Activated CD4-positive, alpha-beta T cell treated with anti-CD3 and anti-CD28 coated beads for 48 hours (primary cell): Measurements from ENCODE around the gene RNF224.

ENCODE experiments used
- DNase-seq: peaks from one replicate; pipeline ENCODE4 v3.0.0-alpha.2; 2020

Gene RNF224

DNA sequence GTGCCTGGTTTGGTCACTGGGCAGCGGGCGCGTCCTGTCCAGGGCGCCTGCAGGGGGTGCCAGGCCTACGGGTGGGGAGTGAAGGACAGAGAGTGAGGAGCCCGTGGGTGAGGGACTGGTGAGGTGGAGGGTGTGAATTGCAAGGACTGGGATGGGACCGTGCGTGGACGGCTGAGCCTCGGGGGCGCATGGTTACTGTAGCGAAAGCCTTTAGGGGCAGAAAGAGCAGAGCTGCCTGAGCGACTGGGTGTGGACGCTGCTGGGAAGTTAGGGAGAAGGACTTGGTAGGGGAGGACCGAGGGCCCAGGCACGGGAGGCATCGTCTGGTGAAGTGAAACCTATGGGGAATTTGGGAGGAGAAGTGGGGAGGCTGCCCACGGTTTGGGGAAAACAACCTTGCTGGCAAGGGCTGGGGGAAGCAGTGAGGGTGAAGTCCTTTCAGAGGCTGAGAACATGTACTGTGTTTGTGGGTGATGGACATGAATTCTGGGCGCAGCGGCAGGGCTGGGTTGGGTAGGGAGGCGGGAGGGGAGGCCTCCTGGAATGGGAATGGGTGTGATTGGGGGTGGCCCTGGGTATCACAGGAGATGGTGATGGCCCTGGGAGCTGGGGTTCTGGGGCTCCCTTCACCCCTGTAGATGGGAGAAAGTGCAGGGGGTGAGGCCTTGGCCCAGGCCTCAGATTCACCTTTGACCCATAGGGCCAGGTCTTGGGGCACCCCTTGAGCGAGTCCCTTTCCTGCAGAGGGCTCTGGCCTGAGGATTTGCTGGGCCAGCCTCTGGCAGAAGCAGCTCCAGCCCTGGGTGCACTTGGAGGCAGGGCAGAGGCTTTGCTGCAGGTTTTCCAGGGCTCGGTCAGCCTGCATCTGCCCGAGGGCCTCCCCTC, 48.5 kb downstream of the RNF224 start:
- DNase-seq, result no peak

DNA sequence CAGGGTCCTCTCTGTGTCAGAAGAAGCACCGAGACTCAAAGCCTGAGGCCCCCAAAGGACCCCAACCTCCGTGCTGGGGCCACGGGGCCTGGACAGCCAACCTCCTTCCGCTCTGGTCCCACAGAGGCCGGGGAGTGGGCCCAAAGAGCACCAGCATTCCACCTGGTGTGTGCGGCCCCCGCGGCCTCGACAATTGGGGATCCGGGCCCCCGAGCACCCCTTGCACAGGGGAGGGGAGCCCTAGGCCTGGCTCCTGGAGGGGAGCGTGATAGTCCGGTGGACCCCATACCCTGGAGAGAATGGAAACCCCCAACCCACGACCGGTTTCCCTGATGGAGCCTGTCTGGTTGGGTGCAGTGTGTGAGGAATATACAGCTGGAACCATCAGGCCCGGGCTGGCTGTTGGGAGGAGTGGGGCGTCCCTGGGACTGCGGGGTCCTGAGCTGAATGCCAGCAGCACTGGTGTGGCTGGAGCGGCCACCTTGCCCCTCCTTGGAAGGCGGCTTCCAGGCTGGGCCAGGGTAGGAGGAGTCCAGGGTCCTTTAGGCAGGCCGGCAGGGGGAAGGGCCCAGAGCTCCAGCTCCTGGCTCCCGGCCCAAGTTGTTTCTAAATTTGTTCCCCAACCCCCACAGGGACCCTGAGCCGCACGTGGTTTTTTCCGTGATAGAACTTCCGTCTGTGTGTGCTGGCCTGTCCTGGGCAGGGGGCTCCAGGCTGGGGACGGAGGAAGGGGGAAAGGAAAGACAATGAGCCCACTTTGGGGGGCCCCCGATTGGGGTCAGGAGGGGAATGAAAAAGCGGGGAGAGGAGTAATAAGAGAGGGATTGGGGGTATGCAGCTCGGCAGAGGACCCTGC, 49.4 kb downstream of the RNF224 start:
- no peak for DNase-seq

DNA sequence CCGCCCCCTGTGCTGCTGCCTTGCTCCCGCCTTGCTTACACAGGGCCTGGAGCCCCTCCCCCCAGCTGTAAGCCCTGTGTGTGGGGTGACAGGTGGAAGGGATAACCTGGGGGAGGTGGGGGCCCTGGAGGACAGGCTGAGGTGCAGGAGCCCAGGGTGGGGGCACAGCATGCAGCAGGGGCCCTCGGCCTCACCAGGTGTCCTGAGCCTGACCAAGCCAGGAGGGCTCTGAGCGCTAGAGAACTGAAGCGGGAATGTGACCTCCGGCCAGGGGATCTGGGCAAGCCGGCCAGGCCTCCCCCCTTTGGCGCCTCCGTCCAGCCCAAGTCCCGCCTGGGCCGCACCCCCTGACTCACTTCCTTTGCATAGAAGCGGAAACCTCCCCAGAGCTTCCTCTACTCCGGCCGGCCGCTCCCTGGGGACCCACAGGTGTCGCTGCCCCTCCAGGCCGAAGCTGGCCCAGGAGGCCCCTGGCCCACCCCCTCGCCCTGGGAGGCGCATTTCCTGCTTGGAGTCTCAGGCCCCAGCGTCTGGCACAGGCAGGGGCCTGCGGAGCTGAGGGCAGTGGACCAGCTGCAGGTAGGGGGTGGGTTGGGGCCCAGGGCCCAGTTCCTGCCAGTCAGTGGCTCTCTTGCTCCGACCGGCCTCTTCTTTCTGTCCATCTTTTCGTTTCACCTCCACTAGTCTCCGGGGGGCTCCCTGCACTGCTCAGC, 50.2 kb downstream of the RNF224 start, which contains the start of gene TOR4A:
TOR4A (plus strand) TSS at position 398 of the 713 bp plus-strand sequence. CDS start 964 bp downstream, outside the sequence.
- peak; percentile 56 for DNase-seq

DNA sequence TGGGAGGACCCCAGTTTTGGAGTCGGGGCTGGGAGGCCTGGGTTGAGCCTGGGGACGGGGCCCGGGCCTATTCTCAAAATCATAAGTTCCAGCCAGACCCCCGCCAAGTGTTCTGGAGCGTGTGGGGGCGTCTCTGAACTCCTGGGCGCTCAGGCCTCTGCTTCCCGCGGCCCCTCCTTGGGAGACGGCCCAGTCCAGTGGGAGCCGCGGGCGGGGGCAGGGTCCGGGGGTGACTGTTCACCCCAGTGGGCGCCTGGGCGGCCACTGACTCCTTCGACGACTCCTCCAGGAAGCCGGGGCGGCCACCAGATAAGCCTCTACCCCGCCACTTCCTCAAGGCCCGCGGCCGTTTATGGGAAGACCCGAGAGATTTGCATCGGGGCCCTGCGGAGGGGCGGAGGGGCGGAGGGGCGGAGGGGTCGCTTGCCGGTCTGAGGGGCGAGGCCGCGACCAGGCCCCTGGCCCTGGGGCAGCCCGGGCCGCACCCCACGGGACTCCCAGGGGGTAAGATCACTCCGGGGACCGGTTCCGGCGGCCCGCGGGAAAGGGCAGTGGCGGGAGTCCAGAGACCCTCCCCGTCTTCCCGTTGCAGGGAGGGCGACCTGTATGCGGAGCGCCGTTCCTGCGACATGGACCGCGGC, 50.9 kb downstream of the RNF224 start:
- DNase-seq, result no peak
